Kidney (tissue), 14 donors: ENCODE data around the gene HERC5. TPM values are rescaled to one million over a fixed set of nuclear protein-coding genes. Genes with fewer than 3 reads are reported as not detected.
A peak's percentile ranks its signal among the peaks of the same experiment; 100 is the strongest.

Experiments used
- DNase-seq, 5 donors: peaks; one replicate each; pipeline ENCODE4 v3.0.0-alpha.2; 2013 to 2020
- FAIRE-seq: peaks from 2 replicates; lab custom pipeline; 2012; peaks lifted over from hg19 to GRCh38; lab: Jason Lieb, UNC
- H3K27ac ChIP-seq, 2 donors: one replicate each; pipeline ENCODE4 v1.7.0; 2013; ENCODE audit warnings: low read depth in 2 of 2, low read length in 2 of 2, inconsistent platforms in 1 of 2
- H3K27me3 ChIP-seq: one replicate; pipeline ENCODE4 v1.7.1; 2013; ENCODE audit warnings: low read length, inconsistent platforms; ENCODE audit not compliant: control insufficient read depth, insufficient read depth
- H3K36me3 ChIP-seq, 3 donors: one replicate each; pipeline versions ENCODE4 v1.7.0 to v1.7.1; 2013; ENCODE audit warnings: low read length in 3 of 3, control low read depth in 1 of 3, inconsistent platforms in 1 of 3; ENCODE audit not compliant: insufficient read depth in 3 of 3, control insufficient read depth in 2 of 3
- H3K4me1 ChIP-seq, 3 donors: one replicate each; pipeline versions ENCODE4 v1.7.0 to v1.7.1; 2013; ENCODE audit warnings: low read length in 3 of 3, inconsistent platforms in 1 of 3, low read depth in 1 of 3; ENCODE audit not compliant: control insufficient read depth in 2 of 3, insufficient read depth in 2 of 3
- H3K4me3 ChIP-seq, 3 donors: one replicate each; pipeline versions ENCODE4 v1.7.0 to v1.8.1; 2013; ENCODE audit warnings: low read length in 3 of 3, control low read depth in 1 of 3, inconsistent platforms in 1 of 3
- H3K9ac ChIP-seq, 3 donors: one replicate each; pipeline versions ENCODE4 v1.7.0 to v1.7.1; 2013; ENCODE audit warnings: low read length in 3 of 3, control low read depth in 1 of 3, inconsistent platforms in 1 of 3
- H3K9me3 ChIP-seq, 3 donors: one replicate each; pipeline versions ENCODE4 v1.7.0 to v1.7.1; 2013; ENCODE audit warnings: low read length in 3 of 3, control low read depth in 1 of 3, inconsistent platforms in 1 of 3; ENCODE audit not compliant: control insufficient read depth in 2 of 3, insufficient read depth in 1 of 3
- CTCF ChIP-seq: IDR thresholded peaks from 3 replicates; pipeline ENCODE4 v1.5.1; 2012; ENCODE audit warnings: mild to moderate bottlenecking, moderate library complexity, borderline replicate concordance; ENCODE audit not compliant: insufficient read depth; ENCODE audit errors: extremely low read depth
- intact Hi-C: fragments of 100-400 bp; cut with DNase I; formaldehyde crosslinking; loops from one replicate; pipeline ENCODE4 v1.11.1; 2022
- polyA plus RNA-seq: library from polyadenylated mRNA; stranded (reverse); fragments of 350-450 nt; fragmentation: Illumina TruSeq; extraction: RNeasy Lipid Tissue Mini Kit (QIAGEN cat#74804); gene quantifications from one replicate; pipeline ENCODE4 v1.2.3, GENCODE V29; 2014; ENCODE audit warnings: low read depth, low replicate concordance; ENCODE audit not compliant: insufficient read depth
- total RNA-seq: library from RNA; stranded (reverse); fragmentation: NEBNext Ultra II Directional; extraction: Animal tissue kit (Norgen Biotek cat#: 25700); gene quantifications from one replicate; pipeline ENCODE4 v1.2.1, GENCODE V29; 2021
- donor health status: control.
- donor health status: control.
- donor health status: control.
- donor health status: control.
- donor health status: control.
- donor health status: DM: yes; HTN: yes; CAD: no.
- donor health status: Normal renal cell carcinoma (clear cell type).

HERC5 gene
- total and polyA plus RNA-seq, 2 donors from 2014 or later = 4.7 to 6.5 TPM

- no peaks in the 10 kb centered on the region for H3K9me3 ChIP-seq
- H3K36me3 ChIP-seq = peaks cover 0 to 3% (median 0%) of the 10 kb centered on the region in 3 donors
- no peak overlapping the region for H3K27ac ChIP-seq
- intact Hi-C loops = no loop called here
- no peaks in the 10 kb centered on the region for H3K27me3 ChIP-seq
- no peak for DNase-seq
- FAIRE-seq = no peak
- no peak overlapping the region for H3K4me3 ChIP-seq
- no peak for TF ChIP-seq CTCF
- no peaks in the 10 kb centered on the region for H3K4me1 ChIP-seq
- no peak overlapping the region for H3K9ac ChIP-seq
Observed at GRCh38 chr4:88443486-88443885, 13.4 kb upstream of the HERC5 start.

- no peaks in the 10 kb centered on the region for H3K9me3 ChIP-seq
- intact Hi-C loops = no loop called here
- no peak overlapping the region for H3K27ac ChIP-seq
- TF ChIP-seq CTCF = no peak
- FAIRE-seq (no peak), DNase-seq (peak in 1 of 5 donors; percentile 19)
- no peak overlapping the region for H3K9ac ChIP-seq
- H3K4me3 ChIP-seq = no peak overlapping the region
- no peaks in the 10 kb centered on the region for H3K27me3 ChIP-seq
- peaks cover 0 to 3% (median 0%) of the 10 kb centered on the region in 3 donors for H3K36me3 ChIP-seq
- H3K4me1 ChIP-seq = no peaks in the 10 kb centered on the region
Observed at GRCh38 chr4:88445252-88445651, 11.7 kb upstream of the HERC5 start.

- TF ChIP-seq CTCF = no peak
- H3K27me3 ChIP-seq = no peaks in the 10 kb centered on the region
- H3K36me3 ChIP-seq = peaks cover 0 to 1% (median 0%) of the 10 kb centered on the region in 3 donors
- H3K4me3 ChIP-seq = no peak overlapping the region
- no peaks in the 10 kb centered on the region for H3K9me3 ChIP-seq
- no peak overlapping the region for H3K27ac ChIP-seq
- FAIRE-seq (no peak), DNase-seq (no peak)
- no peak overlapping the region for H3K9ac ChIP-seq
- intact Hi-C loops = no loop called here
- H3K4me1 ChIP-seq = no peaks in the 10 kb centered on the region
Observed at GRCh38 chr4:88446124-88446523, 10.8 kb upstream of the HERC5 start.
